Epithelial cell of proximal tubule (primary cell): ENCODE results near the gene CFAP221. TPM values are rescaled to one million over a fixed set of nuclear protein-coding genes. Genes with fewer than 3 reads are reported as not detected.
"Not testable (repeated sequence)": the region's sequence is repeated elsewhere in the genome, so short reads cannot be mapped to it uniquely, and the experiment has no call there.

Experiments
- DNase-seq: peaks from one replicate; pipeline ENCODE4 v3.0.0-alpha.2; 2011; ENCODE audit warnings: low read depth
- H3K4me3 ChIP-seq: 2 replicates; pipeline ENCODE4 v1.5.1; 2011; ENCODE audit warnings: low read depth, mild to moderate bottlenecking, low read length
- total RNA-seq: library from RNA; depleted of rRNA; stranded (reverse); fragments of >200 nt; gene quantifications from 2 replicates; pipeline ENCODE4 v1.2.3, GENCODE V29; 2015
- TF ChIP-seq, protein P1 (sequence below): conservative IDR thresholded peaks from 2 replicates; pipeline ENCODE4 v1.5.1; 2012; ENCODE audit warnings: low read depth, mild to moderate bottlenecking, low read length

The CFAP221 gene
- total RNA-seq, 1 donor from 2014 or later: not detected

DNA sequence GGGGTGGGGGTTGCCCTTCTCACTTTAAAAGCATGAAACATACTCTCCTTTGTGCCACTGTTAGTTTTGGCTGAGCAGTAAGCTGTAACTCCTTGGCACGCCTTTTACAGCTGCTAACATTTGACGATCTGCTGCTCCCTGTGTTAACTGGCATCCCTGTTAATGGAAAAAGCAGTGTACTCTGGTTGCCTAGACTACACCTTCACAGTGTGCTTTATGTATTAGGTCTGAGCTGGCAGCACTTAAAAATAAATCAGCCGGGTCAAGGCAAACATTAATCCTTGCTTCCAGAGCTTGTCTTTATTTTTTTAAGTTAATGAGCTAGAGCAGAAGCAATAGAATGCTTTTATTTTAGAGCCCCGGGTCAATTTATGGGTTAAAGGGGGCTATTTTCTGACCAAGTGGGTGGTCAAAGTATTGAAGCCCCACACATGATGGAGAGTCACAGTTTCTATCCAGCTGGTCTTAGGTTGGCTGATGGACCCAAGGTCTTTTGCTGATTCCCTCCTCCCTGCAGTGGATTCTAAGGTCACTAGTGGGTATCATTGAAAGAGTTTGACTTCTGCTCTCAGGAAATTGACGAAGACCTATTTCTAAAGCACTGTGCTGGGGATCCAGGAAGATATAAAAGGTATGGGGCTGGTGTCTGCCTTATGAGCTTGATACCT, 54.5 kb downstream of the CFAP221 start:
- TF ChIP-seq, protein P1, sequence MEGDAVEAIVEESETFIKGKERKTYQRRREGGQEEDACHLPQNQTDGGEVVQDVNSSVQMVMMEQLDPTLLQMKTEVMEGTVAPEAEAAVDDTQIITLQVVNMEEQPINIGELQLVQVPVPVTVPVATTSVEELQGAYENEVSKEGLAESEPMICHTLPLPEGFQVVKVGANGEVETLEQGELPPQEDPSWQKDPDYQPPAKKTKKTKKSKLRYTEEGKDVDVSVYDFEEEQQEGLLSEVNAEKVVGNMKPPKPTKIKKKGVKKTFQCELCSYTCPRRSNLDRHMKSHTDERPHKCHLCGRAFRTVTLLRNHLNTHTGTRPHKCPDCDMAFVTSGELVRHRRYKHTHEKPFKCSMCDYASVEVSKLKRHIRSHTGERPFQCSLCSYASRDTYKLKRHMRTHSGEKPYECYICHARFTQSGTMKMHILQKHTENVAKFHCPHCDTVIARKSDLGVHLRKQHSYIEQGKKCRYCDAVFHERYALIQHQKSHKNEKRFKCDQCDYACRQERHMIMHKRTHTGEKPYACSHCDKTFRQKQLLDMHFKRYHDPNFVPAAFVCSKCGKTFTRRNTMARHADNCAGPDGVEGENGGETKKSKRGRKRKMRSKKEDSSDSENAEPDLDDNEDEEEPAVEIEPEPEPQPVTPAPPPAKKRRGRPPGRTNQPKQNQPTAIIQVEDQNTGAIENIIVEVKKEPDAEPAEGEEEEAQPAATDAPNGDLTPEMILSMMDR: no peak
- H3K4me3 ChIP-seq: no peak overlapping the region
- peak; percentile 56 for DNase-seq

DNA sequence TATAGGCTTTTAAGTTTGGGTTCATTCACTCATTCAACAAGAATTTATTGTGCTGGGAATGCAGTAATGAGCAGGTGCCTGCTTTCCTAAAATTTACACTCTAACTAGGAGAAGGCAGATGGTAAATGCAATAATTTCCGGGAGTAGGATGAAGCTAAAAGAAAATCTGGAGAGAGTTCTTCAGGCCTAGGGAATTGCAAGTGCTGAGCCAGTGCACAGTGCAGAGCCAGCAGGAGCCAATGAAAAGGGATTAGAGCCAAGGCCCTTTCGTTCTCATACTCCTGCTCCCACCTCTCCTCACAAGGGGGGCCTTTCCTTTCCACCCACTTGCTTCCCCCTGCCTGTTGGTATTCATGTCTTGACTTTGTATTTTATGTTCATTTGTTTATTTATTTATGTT, 55.1 kb downstream of the CFAP221 start:
- no peak for DNase-seq
- no peak overlapping the region for H3K4me3 ChIP-seq
- TF ChIP-seq, protein P1: no peak

DNA sequence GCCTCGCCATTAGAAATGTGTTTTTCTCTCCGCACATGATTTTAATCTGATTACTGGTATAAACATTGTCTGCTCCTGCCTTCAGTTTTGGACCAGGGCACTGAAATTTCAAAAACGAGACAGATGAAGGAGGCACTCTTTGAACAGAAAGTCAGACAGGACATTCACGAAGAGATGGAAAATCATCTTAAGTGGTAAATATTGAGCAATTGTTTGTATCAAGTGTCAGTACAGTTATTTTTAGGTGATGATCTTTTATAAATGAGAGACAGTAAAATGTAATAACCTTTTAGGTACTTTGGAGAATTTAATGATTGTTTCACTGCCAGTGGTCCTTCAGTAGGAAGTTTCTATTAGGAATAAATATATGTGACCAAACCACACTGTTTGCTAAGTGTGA, 60.8 kb downstream of the CFAP221 start:
- TF ChIP-seq, protein P1: no peak

DNA sequence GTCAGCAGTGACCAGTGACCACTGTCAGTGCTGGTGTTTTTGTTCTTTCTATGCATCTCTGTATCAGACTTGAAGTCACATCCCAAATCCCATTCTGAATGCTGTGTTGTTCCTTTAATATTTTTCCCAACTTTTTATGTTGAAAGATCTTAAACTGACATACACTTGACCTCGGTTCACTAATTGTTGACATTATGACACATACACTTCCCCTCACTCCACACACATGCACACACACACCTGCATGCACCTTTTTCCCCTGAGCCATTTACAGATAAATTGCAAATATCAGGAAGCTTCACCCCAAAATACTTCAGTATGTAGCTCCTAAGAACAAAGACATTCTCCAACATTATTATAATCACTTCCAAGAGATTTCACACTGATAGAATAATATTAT, 62.4 kb downstream of the CFAP221 start:
- TF ChIP-seq, protein P1: no peak
- H3K4me3 ChIP-seq: no peak overlapping the region
- DNase-seq: no peak

More for the DNA sequence above, 60.8 kb downstream of the CFAP221 start:
- DNase-seq: no peak
- no peak overlapping the region for H3K4me3 ChIP-seq

DNA sequence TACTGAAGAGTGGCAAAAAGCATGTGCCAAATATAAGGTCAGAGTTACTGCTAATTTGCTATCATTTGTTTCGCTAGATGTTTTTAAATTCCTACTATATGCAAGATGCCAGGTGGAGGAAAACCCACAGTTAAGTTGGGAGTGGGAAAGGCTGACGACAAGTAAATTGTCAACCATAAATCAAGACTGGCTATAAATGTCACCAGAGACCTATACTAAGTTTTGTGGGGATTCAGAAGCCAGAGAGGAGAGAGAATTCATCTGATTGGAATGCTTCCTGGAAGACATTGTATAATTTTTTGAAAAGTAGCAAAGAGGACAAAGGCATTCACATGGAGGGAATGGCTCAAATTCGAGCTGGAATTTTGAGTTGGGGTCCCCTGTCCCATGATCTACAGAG, 64.3 kb downstream of the CFAP221 start:
- TF ChIP-seq, protein P1: no peak
- H3K4me3 ChIP-seq: no peak overlapping the region

DNA sequence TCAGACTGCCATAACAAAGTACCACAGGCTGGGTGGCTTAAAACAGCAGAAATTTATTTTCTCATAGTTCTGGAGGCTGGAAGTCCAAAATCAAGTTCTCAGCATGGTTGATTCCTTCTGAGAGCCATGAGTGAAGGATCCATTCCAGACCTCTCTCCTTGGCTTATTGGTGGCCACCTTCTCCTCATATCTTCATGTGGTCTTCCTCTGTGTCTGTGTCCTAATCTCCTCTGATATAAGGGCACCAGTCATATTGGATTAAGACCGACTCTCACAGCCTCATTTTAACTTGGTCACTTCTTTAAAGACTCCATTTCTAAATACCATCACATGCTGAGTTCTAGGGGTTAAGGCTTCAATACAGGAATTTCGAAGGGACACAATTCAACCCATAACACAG, 65.1 kb downstream of the CFAP221 start:
- no peak overlapping the region for H3K4me3 ChIP-seq
- TF ChIP-seq, protein P1: no peak
- DNase-seq: no peak

More for the DNA sequence above, 64.3 kb downstream of the CFAP221 start:
- no peak for DNase-seq

DNA sequence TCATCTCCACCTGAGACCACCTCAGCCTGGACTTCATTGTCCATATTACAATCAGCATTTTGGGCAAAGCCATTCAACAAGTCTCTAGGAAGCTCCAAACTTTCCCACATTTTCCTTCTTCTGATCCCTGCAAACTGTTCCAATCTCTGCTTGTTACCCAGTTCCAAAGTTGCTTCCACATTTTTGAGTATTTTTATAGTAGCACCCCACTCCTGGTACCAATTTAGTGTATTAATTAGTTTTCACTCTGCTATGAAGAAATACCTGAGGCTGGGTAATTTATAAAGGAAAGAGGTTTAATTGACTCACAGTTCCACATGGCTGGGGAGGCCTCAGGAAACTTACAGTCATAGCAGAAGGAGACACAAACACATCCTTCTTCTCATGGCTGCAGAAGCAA, 69.9 kb downstream of the CFAP221 start:
- not testable (repeated sequence) for DNase-seq, H3K4me3 ChIP-seq

DNA sequence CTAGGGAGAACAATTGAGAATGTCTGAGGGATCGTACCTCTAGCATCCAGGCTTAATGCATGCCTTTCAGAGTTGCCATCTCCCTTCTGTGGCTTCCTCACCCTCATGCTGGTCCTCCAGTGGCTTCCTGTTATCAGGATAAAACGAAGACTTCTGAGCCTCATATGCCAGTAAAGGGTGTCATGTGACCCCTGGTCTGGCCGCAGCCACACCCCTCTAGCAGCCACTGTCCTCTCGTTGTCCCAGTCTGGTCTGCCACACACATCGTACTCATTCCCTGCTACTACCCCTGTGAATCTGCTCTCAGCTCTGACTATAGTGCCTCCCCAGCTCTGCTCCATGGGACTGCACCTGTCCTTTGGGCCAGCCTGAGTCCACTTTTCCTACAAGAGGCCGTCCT, 72.2 kb downstream of the CFAP221 start:
- TF ChIP-seq, protein P1: no peak
- DNase-seq: no peak

More for the DNA sequence above, 72.2 kb downstream of the CFAP221 start:
- H3K4me3 ChIP-seq: no peak overlapping the region
